Breast epithelium (tissue), 3 donors: ENCODE data around the gene NIPSNAP3A.

Source experiments
- CTCF ChIP-seq, 3 donors: fragments of 450-650 bp; IDR thresholded peaks; one replicate each; pipeline ENCODE4 v1.5.1; 2016 to 2017; ENCODE audit warnings: antibody characterized with exemption in 3 of 3, mild to moderate bottlenecking in 3 of 3, moderate library complexity in 3 of 3
- POLR2A ChIP-seq: fragments of 450-650 bp; IDR thresholded peaks from one replicate; pipeline ENCODE4 v1.6.1; 2016; ENCODE audit warnings: antibody characterized with exemption, mild to moderate bottlenecking, moderate library complexity

DNA sequence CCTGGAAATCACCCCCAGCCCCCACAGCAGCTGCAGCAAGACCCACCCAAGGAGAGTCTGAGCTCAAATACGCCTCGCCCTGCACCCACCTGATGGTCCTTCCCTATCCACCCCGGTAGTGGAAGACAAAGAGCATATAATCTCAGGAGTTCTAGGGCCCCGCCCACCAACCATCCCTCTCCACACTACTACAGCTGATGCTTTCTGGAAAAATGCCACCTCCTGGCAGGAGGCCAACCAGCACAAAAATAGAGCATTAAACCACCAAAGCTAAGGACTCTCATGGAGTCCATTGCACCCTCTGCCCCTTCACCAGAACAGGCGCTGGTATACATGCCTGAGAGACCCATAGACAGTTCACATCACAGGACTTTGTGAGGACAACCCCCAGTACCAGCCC lies 22.5 kb upstream of the NIPSNAP3A start:
- TF ChIP-seq CTCF (IDR thresholded peaks at IDR 0.05) (no peak), POLR2A (no peak)
